ENCODE results near the gene TNFAIP8L3.

GRCh38 chr15:51112078-51112477 lies 17.4 kb upstream of the TNFAIP8L3 start:
- TF ChIP-seq CTCF (IDR thresholded peaks at IDR 0.05) (no peak), EZH2phosphoT487 (IDR thresholded peaks at IDR 0.05) (no peak), EZH2 (IDR thresholded peaks at IDR 0.05) (no peak)

Measured in neural progenitor cell (in vitro differentiated cells).